DMS79 treated with DMSO at 0.1 percent for 48 hours (cell line): ENCODE data around the gene AIFM2.
"Not testable (repeated sequence)": the region's sequence is repeated elsewhere in the genome, so short reads cannot be mapped to it uniquely, and the experiment has no call there.

ENCODE experiments used
- DNase-seq: peaks from one replicate; lab custom pipeline; 2025; lab: John Stamatoyannopoulos, UW

AIFM2 gene

DNA sequence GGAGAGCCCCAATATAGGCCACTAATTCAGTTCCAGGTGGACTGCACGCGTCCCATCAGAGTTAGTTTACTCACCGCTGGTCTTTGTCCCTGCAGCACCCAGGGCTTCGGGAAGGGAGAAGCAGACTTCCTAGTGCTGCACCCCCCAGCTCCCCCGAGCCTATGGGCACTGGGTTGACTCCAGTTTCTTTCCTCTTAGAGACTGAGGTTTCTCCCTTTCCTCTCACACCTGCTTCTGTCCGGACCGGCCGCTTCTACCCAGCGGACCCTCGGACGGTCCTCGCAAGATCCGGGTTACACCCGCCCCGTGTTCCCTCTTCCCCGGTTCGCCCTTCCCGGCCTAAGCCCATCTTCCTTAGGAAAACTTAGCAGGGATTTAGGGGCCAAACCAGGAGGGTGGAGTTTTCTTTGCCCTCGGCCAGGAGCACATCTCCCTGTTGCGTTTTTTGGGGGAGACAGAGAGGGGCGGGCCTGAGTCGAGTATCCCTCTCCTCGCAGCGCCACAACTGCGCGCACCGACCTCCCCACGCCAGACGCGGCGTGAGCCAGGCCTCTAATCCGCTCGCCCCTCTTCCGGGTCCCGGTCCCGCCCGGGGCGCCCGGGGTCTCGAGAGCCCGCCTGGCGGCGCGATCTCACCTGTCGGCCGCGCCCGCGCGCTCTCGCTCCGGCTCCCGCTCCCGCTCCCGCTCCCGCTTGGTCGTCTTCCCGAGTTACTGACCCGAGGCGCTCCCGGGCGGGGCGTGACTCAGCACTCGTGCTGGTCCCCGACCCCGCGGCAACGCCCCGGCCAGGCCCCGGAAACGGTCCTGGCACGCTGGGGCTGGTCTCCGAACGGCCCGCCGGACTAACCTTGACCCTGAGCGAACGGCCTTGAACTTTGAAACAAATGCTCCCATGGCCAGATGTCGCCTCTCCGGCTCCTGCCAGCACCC, at the start of gene AIFM2:
Gene AIFM2 (minus strand): TSS at position 728 of the 932 bp plus-strand sequence. CDS start 8,741 bp downstream, outside the sequence.
- DNase-seq, result peak; percentile 23

GRCh38 chr10:70179209-70179608, 46.6 kb upstream of the AIFM2 start:
- DNase-seq, result not testable (repeated sequence)

- no peak for DNase-seq
Measured at GRCh38 chr10:70178139-70178725, 45.6 kb upstream of the AIFM2 start.

DNA sequence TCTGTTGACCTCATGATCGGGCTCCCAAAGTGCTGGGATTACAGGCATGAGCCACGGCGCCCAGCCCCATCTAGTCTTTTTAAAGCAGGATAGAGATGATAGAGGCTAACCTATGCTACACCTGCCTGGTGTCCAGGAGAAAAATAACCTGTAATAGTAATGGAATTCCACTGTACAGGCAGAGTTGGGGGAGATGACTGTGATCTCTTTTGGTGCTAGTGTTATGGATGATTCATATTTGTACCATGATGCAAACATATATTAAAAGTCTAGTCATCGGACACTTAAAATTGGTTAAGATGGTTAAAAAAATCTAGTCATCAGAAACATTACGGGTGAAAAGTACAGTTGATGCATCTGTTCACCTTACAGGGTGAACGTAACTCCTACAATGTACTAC, 43.8 kb upstream of the AIFM2 start:
- no peak for DNase-seq

GRCh38 chr10:70175516-70175915, 42.9 kb upstream of the AIFM2 start:
- DNase-seq, result no peak

DNA sequence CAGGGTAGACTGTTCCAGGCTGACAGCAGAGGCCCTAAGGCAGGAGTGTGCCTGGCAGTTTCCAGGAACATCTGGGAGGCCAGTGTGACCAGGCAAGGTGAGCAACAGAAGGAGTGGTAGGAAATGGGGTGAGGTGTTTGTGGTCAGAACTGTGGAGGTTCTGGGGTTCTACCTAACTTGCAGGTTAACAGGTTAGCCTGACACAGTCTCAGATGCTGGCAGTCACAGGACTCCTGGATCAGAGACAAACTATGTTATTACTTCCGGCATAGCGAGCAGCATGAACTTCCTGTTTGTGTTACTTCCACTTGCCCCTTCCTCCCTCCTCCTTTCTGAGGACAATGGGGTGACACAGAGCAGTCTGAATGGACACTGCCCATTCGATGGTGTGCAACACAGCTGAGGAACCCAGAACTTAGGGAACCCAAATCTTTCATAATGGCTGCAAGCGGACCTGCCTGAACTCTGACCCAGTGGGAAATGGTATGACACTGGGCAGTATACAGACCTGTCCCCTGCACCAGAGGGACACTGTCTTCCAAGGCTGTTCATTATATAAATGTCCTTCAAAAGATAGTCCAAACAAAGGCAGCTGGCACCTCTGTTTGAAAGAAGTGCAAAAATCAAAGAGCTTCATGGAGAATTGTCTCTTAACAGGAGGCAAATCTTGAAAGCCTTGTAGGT, 41.6 kb upstream of the AIFM2 start:
- no peak for DNase-seq

GRCh38 chr10:70169649-70170364, 37.2 kb upstream of the AIFM2 start:
- no peak for DNase-seq

DNA sequence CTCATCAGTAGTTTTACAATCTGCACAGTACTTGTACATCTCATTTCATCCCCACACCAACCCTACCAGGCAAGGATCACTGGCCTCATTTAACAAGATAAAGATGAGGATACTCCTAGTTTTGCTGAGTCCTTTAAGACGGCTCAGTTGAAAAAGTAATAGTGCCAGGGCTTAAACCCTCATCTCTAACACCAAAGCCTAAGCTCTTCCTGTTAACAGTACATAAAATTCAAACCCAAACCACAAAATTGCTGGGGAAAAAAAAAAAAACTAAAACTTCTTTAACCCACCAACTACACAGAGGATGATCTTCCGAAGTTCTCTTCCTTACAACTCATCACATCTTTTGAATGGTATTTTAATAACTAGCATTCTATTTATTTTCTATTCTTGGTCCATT, 36.4 kb upstream of the AIFM2 start:
- no peak for DNase-seq

GRCh38 chr10:70167246-70167645, 34.6 kb upstream of the AIFM2 start:
- DNase-seq, result no peak

DNA sequence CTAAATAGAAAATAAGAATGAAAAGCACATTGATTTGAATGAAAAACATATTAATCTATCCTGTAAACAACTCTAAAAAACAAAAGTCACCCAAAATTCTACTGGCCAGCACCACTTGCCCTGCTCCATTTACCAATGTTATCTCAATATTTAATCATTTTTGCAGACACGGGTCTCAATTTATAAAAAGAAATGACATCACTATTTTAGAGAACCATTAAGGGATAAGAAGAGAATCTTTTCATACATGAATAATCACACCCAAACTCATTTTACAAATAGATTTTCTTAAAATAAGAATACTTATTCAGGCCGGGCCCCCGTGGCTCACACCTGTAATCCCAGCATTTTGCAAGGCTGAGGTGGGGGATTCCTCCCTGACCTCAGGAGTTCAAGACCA, 33.8 kb upstream of the AIFM2 start:
- DNase-seq, result no peak

DNA sequence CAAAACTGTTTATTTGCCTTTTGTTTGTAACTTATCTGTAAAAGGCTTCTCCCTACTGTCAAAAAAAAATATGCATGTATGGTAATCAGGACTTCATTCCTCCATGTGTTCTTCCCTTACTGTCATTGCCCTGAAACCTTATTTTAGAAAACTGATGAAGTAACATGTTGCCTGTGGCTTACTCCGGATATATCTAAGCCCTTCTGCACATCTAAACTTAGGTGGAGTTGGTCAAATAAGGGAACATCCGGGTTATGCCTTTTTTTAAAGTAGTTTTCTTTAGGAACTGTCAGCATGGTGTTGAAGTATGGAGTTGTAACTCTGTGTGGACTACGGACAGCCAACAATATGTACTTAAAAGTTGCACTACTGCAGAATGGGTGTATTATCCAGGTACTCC, 31.5 kb upstream of the AIFM2 start:
- DNase-seq, result no peak

GRCh38 chr10:70163448-70163847, 30.8 kb upstream of the AIFM2 start:
- no peak for DNase-seq

- no peak for DNase-seq
Measured at GRCh38 chr10:70162892-70163201, 30.2 kb upstream of the AIFM2 start.

DNA sequence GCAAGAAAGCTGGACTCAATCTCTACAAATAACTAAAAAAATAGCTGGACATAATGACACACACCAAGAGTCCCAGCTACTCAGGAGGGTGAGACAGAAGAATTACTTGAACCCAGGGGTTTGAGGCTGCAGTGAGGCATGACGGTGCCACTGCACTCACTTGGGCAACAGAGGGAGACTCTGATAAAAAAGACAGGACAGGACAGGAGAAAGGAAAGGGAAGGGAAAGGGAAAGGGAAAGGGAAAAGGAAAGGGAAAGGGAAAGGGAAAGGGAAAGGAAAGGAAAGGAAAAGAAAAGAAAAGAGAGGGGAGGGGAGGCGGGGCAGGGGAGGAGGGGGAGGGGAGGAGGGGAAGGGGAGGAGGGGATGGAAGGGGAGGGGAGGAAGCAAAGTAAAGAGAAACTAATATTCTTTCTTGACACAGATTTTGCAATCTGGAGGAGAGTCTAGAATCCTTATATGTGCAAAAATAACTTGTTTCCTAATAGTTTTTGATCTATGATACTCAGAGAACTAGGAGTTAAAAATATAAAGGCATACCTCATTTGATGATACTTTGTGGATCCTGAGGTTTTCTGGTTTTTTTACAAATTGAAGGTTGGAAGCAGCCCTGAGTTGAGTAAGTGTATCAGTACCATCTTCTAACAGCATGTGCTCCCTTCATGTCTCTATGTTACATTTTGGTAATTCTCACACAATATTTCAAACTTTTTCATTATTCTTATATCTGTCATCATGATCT, 29.7 kb upstream of the AIFM2 start:
- DNase-seq, result no peak

DNA sequence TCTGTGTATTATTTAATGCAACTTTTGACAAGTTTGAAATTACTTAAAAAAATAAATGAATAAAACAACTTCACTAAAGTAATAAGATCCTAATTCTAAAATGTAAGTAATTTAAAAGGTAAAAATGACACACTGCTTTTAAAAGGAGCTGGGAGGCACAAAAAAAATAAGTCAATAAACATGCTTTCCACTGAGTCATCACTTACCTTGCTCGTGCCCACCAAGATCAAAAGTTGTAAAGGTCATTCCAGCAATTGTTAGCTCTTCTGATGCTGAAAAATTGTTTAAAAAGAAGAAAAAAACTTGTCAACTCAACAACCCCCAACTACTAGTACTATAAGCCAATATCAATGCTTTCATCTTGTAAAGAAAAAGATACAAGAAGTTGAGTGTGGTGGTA, 28.2 kb upstream of the AIFM2 start:
- DNase-seq, result no peak

- DNase-seq, result not testable (repeated sequence)
Measured at GRCh38 chr10:70159366-70159765, 26.7 kb upstream of the AIFM2 start.

- DNase-seq, result no peak
Measured at GRCh38 chr10:70158113-70158512, 25.5 kb upstream of the AIFM2 start.

DNA sequence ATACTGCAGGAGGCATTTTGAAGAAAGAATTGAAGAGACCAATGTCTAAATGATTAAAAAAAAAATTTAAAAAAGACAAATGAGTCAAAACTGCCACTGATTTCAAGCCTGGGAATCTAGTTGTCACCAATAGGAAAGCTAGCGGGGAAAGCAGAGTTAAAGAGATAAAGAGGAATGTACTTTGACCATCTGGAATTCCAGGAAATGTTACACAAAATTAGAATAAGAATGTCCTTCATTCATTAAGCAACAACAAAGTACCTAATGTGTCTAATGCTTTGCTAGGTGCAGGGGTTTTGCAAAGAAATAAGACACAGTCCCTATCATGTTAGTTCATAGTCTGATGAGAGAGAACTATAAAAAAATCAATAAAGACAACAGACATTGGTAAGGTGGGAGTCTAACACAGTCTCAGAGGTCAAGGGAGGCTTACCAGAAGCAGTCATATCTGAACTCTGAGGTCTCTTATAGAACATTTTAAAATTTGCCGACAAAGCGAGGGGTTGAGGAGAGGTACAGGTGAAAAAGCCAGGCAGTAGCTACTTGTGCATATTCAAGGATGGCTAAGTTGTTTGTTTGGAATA, 22.7 kb upstream of the AIFM2 start:
- DNase-seq, result no peak

- DNase-seq, result no peak
Measured at GRCh38 chr10:70148516-70148915, 15.9 kb upstream of the AIFM2 start.

DNA sequence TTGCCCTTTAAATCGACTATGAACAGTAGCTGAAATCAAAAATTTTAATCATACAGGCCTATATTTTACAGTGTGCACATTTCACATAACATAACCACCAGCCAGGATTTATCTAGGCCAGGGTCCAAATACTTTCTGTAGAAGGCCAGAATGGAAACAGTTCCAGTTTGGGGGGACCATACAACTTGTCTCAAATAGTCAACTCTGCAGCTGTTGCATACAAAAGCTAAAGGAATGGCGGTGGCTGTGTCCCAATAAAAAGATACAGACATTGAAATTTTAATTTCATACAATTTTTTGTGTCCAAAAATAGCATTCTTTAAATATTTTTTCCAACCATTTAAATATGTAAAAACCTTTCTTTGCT, 14.6 kb upstream of the AIFM2 start:
- no peak for DNase-seq

- DNase-seq, result peak; percentile 88
Measured at GRCh38 chr10:70146489-70147258, 14.0 kb upstream of the AIFM2 start, which contains the start of gene TYSND1. TYSND1 (minus strand) TSS chr10:70146700; CDS start chr10:70146586, 114 bp downstream.
